ENCODE results near the gene TRMT1L. TPM values are rescaled to one million over a fixed set of nuclear protein-coding genes. Genes with fewer than 3 reads are reported as not detected.
A peak's percentile ranks its signal among the peaks of the same experiment; 100 is the strongest.

Gene TRMT1L
- total and polyA plus RNA-seq, 2 of the 8 experiments (the other 6 are each of a cell fraction or from before 2014, with no cell fraction given) = 13.8 to 22.3 TPM

- 0 out of 4 replicates have a peak, but pooled peaks of 1 of the 2 experiments have one; percentile 60 for TF ChIP-seq SIN3A (conservative IDR thresholded peaks at IDR 0.05 in 1 of 2, IDR thresholded peaks at IDR 0.05 in 1 of 2; ENCODE audit: low read depth in 1 of 2, low read length in 2 of 2)
- TF ChIP-seq NRF1 (IDR thresholded peaks at IDR 0.05; ENCODE audit: low read depth, low read length) = no peak
- TF ChIP-seq KDM4A (IDR thresholded peaks at IDR 0.05; ENCODE audit: low read depth, low read length, severe bottlenecking) = no peak
- 0 out of 4 replicates have a peak, but pooled peaks of 1 of the 2 experiments have one; percentile 32 for TF ChIP-seq HDAC2 (IDR thresholded peaks at IDR 0.05; ENCODE audit: borderline replicate concordance in 1 of 2, low read depth in 2 of 2, low read length in 2 of 2)
- TF ChIP-seq GABPA (IDR thresholded peaks at IDR 0.05; ENCODE audit: borderline replicate concordance, insufficient read depth, low read length) = no peak
- Histone ChIP-seq H3K18ac (ENCODE audit: extremely low read depth, low read length) (peak overlapping the region; percentile 35; the same call in 1 of the 2 replicates), H2AK5ac (ENCODE audit: low read depth, low read length) (no peak overlapping the region), H3K9ac (replicated peaks in 1 of 4; ENCODE audit: extremely low read depth in 1 of 4, low read depth in 3 of 4, low read length in 3 of 4) (peak overlapping the region in 3 of 4 experiments; percentile 20 to 73 (median 36); a peak in 4 of 7 replicates), H2BK15ac (ENCODE audit: low read length) (no peak overlapping the region), H3K27ac (ENCODE audit: low read depth, low read length) (no peak overlapping the region), H3K79me2 (ENCODE audit: control insufficient read depth in 1 of 2, insufficient read depth in 2 of 2, low read length in 2 of 2) (peaks cover 0 to 13% of the 10 kb centered on the region in 2 experiments; a peak in 2 of 4 replicates), H3K23me2 (ENCODE audit: low read depth, low read length) (peaks cover 13% of the 10 kb centered on the region), H3K4me3 (ENCODE audit: extremely low read depth in 1 of 4, insufficient read depth in 2 of 4, low read depth in 3 of 4, low read length in 4 of 4) (peak overlapping the region; percentile 82 to 97 (median 86)), H3K36me3 (ENCODE audit: control insufficient read depth in 2 of 4, insufficient read depth in 4 of 4, low read length in 3 of 4) (no peaks in the 10 kb centered on the region), H2BK12ac (ENCODE audit: low read depth, low read length) (no peak overlapping the region), H3K79me1 (ENCODE audit: low read depth, low read length) (no peaks in the 10 kb centered on the region), H2BK120ac (replicated peaks; ENCODE audit: low read depth, low read length) (no peak overlapping the region), H4K91ac (replicated peaks; ENCODE audit: insufficient read length, low read length) (peak overlapping the region; percentile 77), H3K23ac (ENCODE audit: insufficient read length) (no peak overlapping the region), H3K4ac (replicated peaks; ENCODE audit: insufficient read length, low read depth, low read length) (no peak overlapping the region), H2BK5ac (ENCODE audit: low read depth, low read length) (no peak overlapping the region), H3K27me3 (replicated peaks in 1 of 4; ENCODE audit: control insufficient read depth in 3 of 4, extremely low read depth in 1 of 4, insufficient read depth in 3 of 4, low read length in 3 of 4) (no peaks in the 10 kb centered on the region), H3K56ac (replicated peaks; ENCODE audit: insufficient read length, low read depth, low read length) (peak overlapping the region; percentile 65), H3K4me2 (ENCODE audit: insufficient read depth in 1 of 2, low read depth in 2 of 2, low read length in 2 of 2) (peak overlapping the region; percentile 75 to 88), H4K5ac (ENCODE audit: insufficient read length, low read depth, low read length) (peak overlapping the region; percentile 40), H4K20me1 (replicated peaks in 1 of 2; ENCODE audit: control insufficient read depth in 1 of 2, insufficient read depth in 2 of 2, low read length in 2 of 2) (no peaks in the 10 kb centered on the region), H4K8ac (ENCODE audit: extremely low read depth, insufficient read depth, low read length) (no peak overlapping the region), H3K14ac (ENCODE audit: insufficient read length) (no peak overlapping the region), H3K9me3 (ENCODE audit: insufficient read depth in 2 of 2, low read depth in 1 of 2, low read length in 1 of 2) (no peaks in the 10 kb centered on the region), H2BK20ac (ENCODE audit: low read length) (no peak overlapping the region), H2AFZ (ENCODE audit: low read length) (peak overlapping the region; percentile 96), H3K4me1 (replicated peaks in 1 of 4; ENCODE audit: control insufficient read depth in 3 of 4, insufficient read depth in 4 of 4, low read length in 3 of 4) (no peaks in the 10 kb centered on the region; a peak in 3 of 7 replicates)
- FAIRE-seq (no peak), DNase-seq (ENCODE audit: low read depth in 1 of 2, low spot score in 2 of 2) (no peak)
- ChIA-PET POLR2A (ENCODE audit: partially characterized antibody) (interaction anchor here (0.6 to 2.0 kb wide), 3 partner anchors 78 to 112 kb away, joined by 3 to 16 read pairs (median 4); partner anchors contain the start of gene RNF2), CTCF (ENCODE audit: partially characterized antibody) (interaction anchor here (0.7 to 8.0 kb wide), 4 partner anchors 12 to 165 kb away, joined by 3 to 60 read pairs (median 5); no protein-coding TSS in a partner anchor)
- 16% methylated on average over 20 of the region's 20 CpGs; no CpG with 5 or more reads in 1 of the 2 experiments for WGBS, 2 experiments (ENCODE audit: extremely low coverage in 1 of 2, insufficient coverage in 1 of 2, insufficient read length in 1 of 2, insufficient replicate concordance in 2 of 2, low coverage in 1 of 2, low lambda C conversion rate in 2 of 2, missing lambda C conversion rate in 1 of 2)
These were observed 1.1 kb upstream of the TRMT1L start for GRCh38 chr1:185157599-185158412.

All from H1 (cell line).